A549 (cell line): ENCODE data around the gene MED19. TPM values are rescaled to one million over a fixed set of nuclear protein-coding genes. Genes with fewer than 3 reads are reported as not detected.

Experiments used
- ATAC-seq, 2 experiments: fragments of 200-7000 bp in 1 of 2; fragments of >200 bp in 1 of 2; cut with Nextera tagmentation in 1 of 2; cut with Tn5 transposase in 1 of 2; 3 replicates each; pipeline versions ENCODE4 v1.8.0 to v1.9.1; 2018 to 2020; ENCODE audit warnings: mild to moderate bottlenecking in 1 of 2, moderate library complexity in 1 of 2
- CTCF ChIA-PET: fragments of 300-600 bp; sonication (Branson Sonifier 250); formaldehyde crosslinking; extraction: SDS; loops from one replicate; lab custom pipeline; 2021; ENCODE audit warnings: antibody characterized with exemption, inconsistent platforms; lab: Yijun Ruan, JAX
- POLR2A ChIA-PET: fragments of 350-600 bp; formaldehyde crosslinking; extraction: SDS; loops from one replicate; lab custom pipeline; 2021; ENCODE audit warnings: antibody characterized with exemption, inconsistent platforms; lab: Yijun Ruan, JAX
- DNase-seq, 2 experiments: peaks; one replicate each; pipeline versions ENCODE4 v3.0.0 to v3.0.0-alpha.2; 2011 to 2016; ENCODE audit warnings: low read depth in 1 of 2, low spot score in 1 of 2
- FAIRE-seq: peaks from 2 replicates; lab custom pipeline; 2011; peaks lifted over from hg19 to GRCh38; lab: Jason Lieb, UNC
- H3K27ac ChIP-seq, 2 experiments: fragments of >200 bp; sonication (Bioruptor Twin); formaldehyde crosslinking; 3 replicates each; pipeline ENCODE4 v1.5.1; 2016 to 2017
- H3K4me1 ChIP-seq: fragments of >200 bp; sonication (Bioruptor Twin); formaldehyde crosslinking; 3 replicates; pipeline ENCODE4 v1.6.1; 2016
- H3K4me2 ChIP-seq: fragments of >200 bp; sonication (Bioruptor Twin); formaldehyde crosslinking; 3 replicates; pipeline ENCODE4 v1.6.1; 2016
- H3K4me3 ChIP-seq: fragments of >200 bp; sonication (Bioruptor Twin); formaldehyde crosslinking; 3 replicates; pipeline ENCODE4 v1.5.1; 2016
- H3K9me3 ChIP-seq: fragments of >200 bp; sonication (Bioruptor Twin); formaldehyde crosslinking; 3 replicates; pipeline ENCODE4 v1.6.1; 2016
- BHLHE40 ChIP-seq: IDR thresholded peaks from 2 replicates; pipeline ENCODE4 v1.6.1; 2012; ENCODE audit warnings: low read depth, low read length, inconsistent platforms
- CBX8 ChIP-seq: fragments of 200-600 bp; sonication (generic); IDR thresholded peaks from 2 replicates; pipeline ENCODE4 v1.6.1; 2016
- ESRRA ChIP-seq: fragments of 150-350 bp; IDR thresholded peaks from 2 replicates; pipeline ENCODE4 v1.6.1; 2014; ENCODE audit warnings: mild to moderate bottlenecking, low read length, borderline replicate concordance
- FOSL2 ChIP-seq, 2 experiments: fragments of 450-650 bp in 1 of 2; fragments of >200 bp in 1 of 2; sonication (Bioruptor Twin) in 1 of 2; formaldehyde crosslinking; IDR thresholded peaks; 2 replicates each; pipeline versions ENCODE4 v1.5.0 to v1.6.1; 2016 to 2020; ENCODE audit warnings: mild to moderate bottlenecking in 1 of 2, moderate library complexity in 1 of 2
- FOXS1 ChIP-seq: fragments of 250-450 bp; sonication (Bioruptor Pico); IDR thresholded peaks from 2 replicates; pipeline ENCODE4 v1.5.0; 2020; ENCODE audit warnings: mild to moderate bottlenecking, moderate library complexity
- GATA3 ChIP-seq: IDR thresholded peaks from 2 replicates; pipeline ENCODE4 v1.6.1; 2012; ENCODE audit warnings: borderline replicate concordance
- HDAC2 ChIP-seq: fragments of 200-600 bp; sonication (generic); IDR thresholded peaks from 2 replicates; pipeline ENCODE4 v1.6.1; 2016
- POLR2A ChIP-seq: IDR thresholded peaks from 2 replicates; pipeline ENCODE4 v1.6.1; 2012; ENCODE audit warnings: mild to moderate bottlenecking, low read length
- RNF2 ChIP-seq: fragments of 200-600 bp; sonication (generic); IDR thresholded peaks from 2 replicates; pipeline ENCODE4 v1.6.1; 2016; ENCODE audit warnings: low read depth, mild to moderate bottlenecking, antibody characterized with exemption, moderate library complexity, borderline replicate concordance
- TP53 ChIP-seq: fragments of 250-450 bp; sonication (Bioruptor Pico); IDR thresholded peaks from 2 replicates; pipeline ENCODE4 v1.5.0; 2021; ENCODE audit warnings: mild to moderate bottlenecking, moderate library complexity
- ZFP36 ChIP-seq: fragments of 450-650 bp; IDR thresholded peaks from 2 replicates; pipeline ENCODE4 v1.6.1; 2014; ENCODE audit warnings: borderline replicate concordance; ENCODE audit not compliant: partially characterized antibody
- WGBS: methylation state at CpG from one replicate; pipeline ENCODE4 v1.1.6; 2017; ENCODE audit errors: missing lambda C conversion rate; 5-methylcytosine and 5-hydroxymethylcytosine counted together
- polyA plus RNA-seq, 4 experiments: library from polyadenylated mRNA; depleted of rRNA in 3 of 4; stranded (reverse); fragments of >200 nt; fragmentation: RNase III in 1 of 4; extraction: RNeasy Plus Mini Kit Qiagen cat#74134 plus additional on column Dnase treatment in 1 of 4; gene quantifications; 2 replicates in 3 of 4; 3 replicates in 1 of 4; pipeline ENCODE4 v1.2.3, GENCODE V29; 2011 to 2017
- small RNA-seq, 6 experiments: library from RNA; depleted of rRNA; stranded (forward); fragments of <200 nt; gene quantifications; one replicate each; pipeline ENCODE3, GENCODE V24; 2012

The MED19 gene
- polyA plus RNA-seq, 2 of the 4 experiments (the other 2 are of a cell fraction), result 23.3 to 38.5 TPM

- TF ChIP-seq HDAC2 (no peak), FOXS1 (CRISPR knock-in tag) (no peak), POLR2A (peak; percentile 44)
Measured at GRCh38 chr11:57657194-57658022, 54.6 kb downstream of the MED19 start, which contains the start of gene CLP1 (continued).

- H3K27ac ChIP-seq, result peak overlapping the region; percentile 63 to 81
- 18% methylated on average over 5 of the region's 5 CpGs for whole genome bisulfite sequencing
- TF ChIP-seq FOSL2 (IDR thresholded peaks at IDR 0.05) (no peak), FOSL2 (CRISPR knock-in tag; IDR thresholded peaks at IDR 0.05) (no peak), RNF2 (no peak), TP53 (no peak), ESRRA (no peak), ZFP36 (no peak), GATA3 (no peak), BHLHE40 (no peak), CBX8 (no peak)
- TF ChIP-seq, all 56 proteins: peak for 0
- ATAC-seq (peak in 1 of 2 experiments; percentile 7; a peak in 1 of 6 replicates), DNase-seq (no peak), FAIRE-seq (no peak)
- Histone ChIP-seq H3K4me2 (peak overlapping the region; percentile 86), H3K4me3 (peak overlapping the region; percentile 63), H3K4me1 (peaks cover 11% of the 10 kb centered on the region; the same call in 1 of the 3 replicates), H3K9me3 (no peaks in the 10 kb centered on the region)
- CTCF ChIA-PET, result interaction anchor here (1.0 to 2.1 kb wide), 3 partner anchors 12 to 311 kb away, joined by 4 to 10 read pairs (median 6); no protein-coding TSS in a partner anchor
- POLR2A ChIA-PET, result no interaction called here
Measured at GRCh38 chr11:57656885-57657193, 55.2 kb downstream of the MED19 start.

Small RNA genes lying within 50 kb of the gene (small RNA-seq; reads per million reads assigned to genes)
- 0 reads per million in 6 experiments for gene TMX2-CTNND1

Other genes with a start within 250 kb of the MED19 start
- 4.6 and 5.3 TPM in 2 replicates for gene SLC43A1, start 196.5 kb downstream of the MED19 start, polyA plus RNA-seq (2011; rRNA removed)
- gene SLC43A1, start 196.5 kb downstream of the MED19 start, polyA plus RNA-seq (2017; fragmentation: RNase III; extraction: RNeasy Plus Mini Kit Qiagen cat#74134 plus additional on column Dnase treatment), result 1.0 to 1.3 TPM (median 1.1 TPM) in 3 replicates
- 248 and 249 TPM in 2 replicates for gene TIMM10, start 181.5 kb downstream of the MED19 start, polyA plus RNA-seq (2011; rRNA removed)
- gene TIMM10, start 181.5 kb downstream of the MED19 start, polyA plus RNA-seq (2017; fragmentation: RNase III; extraction: RNeasy Plus Mini Kit Qiagen cat#74134 plus additional on column Dnase treatment), result 172 to 184 TPM (median 179 TPM) in 3 replicates
- not detected in 2 replicates for gene SMTNL1, start 174.6 kb downstream of the MED19 start, polyA plus RNA-seq (2011; rRNA removed)
- not detected in 3 replicates for gene SMTNL1, start 174.6 kb downstream of the MED19 start, polyA plus RNA-seq (2017; fragmentation: RNase III; extraction: RNeasy Plus Mini Kit Qiagen cat#74134 plus additional on column Dnase treatment)
- 14.8 and 17.9 TPM in 2 replicates for gene UBE2L6, start 144.5 kb downstream of the MED19 start, polyA plus RNA-seq (2011; rRNA removed)
- gene UBE2L6, start 144.5 kb downstream of the MED19 start, polyA plus RNA-seq (2017; fragmentation: RNase III; extraction: RNeasy Plus Mini Kit Qiagen cat#74134 plus additional on column Dnase treatment), result 18.2 to 21.4 TPM (median 18.7 TPM) in 3 replicates
- 0.59 and 0.91 TPM in 2 replicates for gene SERPING1, start 114.5 kb downstream of the MED19 start, polyA plus RNA-seq (2011; rRNA removed)
- 0.10 to 0.63 TPM (median 0.53 TPM) in 3 replicates for gene SERPING1, start 114.5 kb downstream of the MED19 start, polyA plus RNA-seq (2017; fragmentation: RNase III; extraction: RNeasy Plus Mini Kit Qiagen cat#74134 plus additional on column Dnase treatment)
- gene YPEL4, start 62.3 kb downstream of the MED19 start, polyA plus RNA-seq (2011; rRNA removed), result 0.04 and 0.13 TPM in 2 replicates
- 0.04 to 0.06 TPM in 2 of 3 replicates, not detected in the other for gene YPEL4, start 62.3 kb downstream of the MED19 start, polyA plus RNA-seq (2017; fragmentation: RNase III; extraction: RNeasy Plus Mini Kit Qiagen cat#74134 plus additional on column Dnase treatment)
- gene CLP1, start 54.5 kb downstream of the MED19 start, polyA plus RNA-seq (2011; rRNA removed), result 22.8 and 24.2 TPM in 2 replicates
- 31.6 to 33.0 TPM (median 31.8 TPM) in 3 replicates for gene CLP1, start 54.5 kb downstream of the MED19 start, polyA plus RNA-seq (2017; fragmentation: RNase III; extraction: RNeasy Plus Mini Kit Qiagen cat#74134 plus additional on column Dnase treatment)
- 63.8 and 75.9 TPM in 2 replicates for gene ZDHHC5, start 44.1 kb downstream of the MED19 start, polyA plus RNA-seq (2011; rRNA removed)
- 44.1 to 47.1 TPM (median 46.5 TPM) in 3 replicates for gene ZDHHC5, start 44.1 kb downstream of the MED19 start, polyA plus RNA-seq (2017; fragmentation: RNase III; extraction: RNeasy Plus Mini Kit Qiagen cat#74134 plus additional on column Dnase treatment)
- gene TMX2, start 378 bp upstream of the MED19 start, polyA plus RNA-seq (2011; rRNA removed), result 168 and 191 TPM in 2 replicates
- 137 to 162 TPM (median 140 TPM) in 3 replicates for gene TMX2, start 378 bp upstream of the MED19 start, polyA plus RNA-seq (2017; fragmentation: RNase III; extraction: RNeasy Plus Mini Kit Qiagen cat#74134 plus additional on column Dnase treatment)
- 99.7 and 115 TPM in 2 replicates for gene SELENOH, start 29.3 kb upstream of the MED19 start, polyA plus RNA-seq (2011; rRNA removed)
- 91.4 to 96.3 TPM (median 91.8 TPM) in 3 replicates for gene SELENOH, start 29.3 kb upstream of the MED19 start, polyA plus RNA-seq (2017; fragmentation: RNase III; extraction: RNeasy Plus Mini Kit Qiagen cat#74134 plus additional on column Dnase treatment)
- gene BTBD18, start 39.6 kb upstream of the MED19 start, polyA plus RNA-seq (2011; rRNA removed), result not detected in 2 replicates
- gene BTBD18, start 39.6 kb upstream of the MED19 start, polyA plus RNA-seq (2017; fragmentation: RNase III; extraction: RNeasy Plus Mini Kit Qiagen cat#74134 plus additional on column Dnase treatment), result not detected in 3 replicates
- gene CTNND1, start 49.6 kb upstream of the MED19 start, polyA plus RNA-seq (2011; rRNA removed), result 146 and 148 TPM in 2 replicates
- 72.8 to 74.5 TPM (median 74.1 TPM) in 3 replicates for gene CTNND1, start 49.6 kb upstream of the MED19 start, polyA plus RNA-seq (2017; fragmentation: RNase III; extraction: RNeasy Plus Mini Kit Qiagen cat#74134 plus additional on column Dnase treatment)